Karpas-422 (cell line): ENCODE data around the gene GALNT13. TPM values are rescaled to one million over a fixed set of nuclear protein-coding genes. Genes with fewer than 3 reads are reported as not detected.

Experiments
- DNase-seq: peaks from one replicate; pipeline ENCODE4 v3.0.0-alpha.2; 2015
- H2AFZ ChIP-seq: fragments of 200-600 bp; sonication (generic); 2 replicates; pipeline ENCODE4 v1.6.1; 2014; ENCODE audit warnings: antibody characterized with exemption, low read length, mixed read lengths
- H3K27ac ChIP-seq: fragments of 200-600 bp; sonication (generic); 2 replicates; pipeline ENCODE4 v1.5.1; 2014; ENCODE audit warnings: mild to moderate bottlenecking, low read length, moderate library complexity
- H3K27me3 ChIP-seq: fragments of 200-600 bp; sonication (generic); 2 replicates; pipeline ENCODE4 v1.6.1; 2014; ENCODE audit warnings: low read length, mixed read lengths
- H3K36me3 ChIP-seq: fragments of 200-600 bp; sonication (generic); 2 replicates; pipeline ENCODE4 v1.6.1; 2014; ENCODE audit warnings: low read length, mixed read lengths; ENCODE audit not compliant: insufficient read depth
- H3K4me1 ChIP-seq: fragments of 200-600 bp; sonication (generic); 2 replicates; pipeline ENCODE4 v1.6.1; 2014; ENCODE audit warnings: mild to moderate bottlenecking, low read length, mixed read lengths
- H3K4me2 ChIP-seq: fragments of 200-600 bp; sonication (generic); 2 replicates; pipeline ENCODE4 v1.6.1; 2014; ENCODE audit warnings: low read length, low read depth, mild to moderate bottlenecking; ENCODE audit not compliant: poor library complexity, severe bottlenecking
- H3K4me3 ChIP-seq: fragments of 200-600 bp; sonication (generic); 2 replicates; pipeline ENCODE4 v1.5.1; 2014; ENCODE audit warnings: mild to moderate bottlenecking, antibody characterized with exemption, low read length, mixed read lengths
- H3K79me2 ChIP-seq: fragments of 200-600 bp; sonication (generic); 2 replicates; pipeline ENCODE4 v1.6.1; 2014; ENCODE audit warnings: mild to moderate bottlenecking, low read length, mixed read lengths
- H3K9ac ChIP-seq: fragments of 200-600 bp; sonication (generic); 2 replicates; pipeline ENCODE4 v1.6.0; 2014; ENCODE audit warnings: low read length
- H3K9me2 ChIP-seq: fragments of 200-600 bp; sonication (generic), shearing (Covaris generic); replicated peaks from 2 replicates; pipeline ENCODE4 v1.6.0; 2014; ENCODE audit warnings: mild to moderate bottlenecking, low read length, moderate library complexity; ENCODE audit not compliant: insufficient read depth
- H3K9me3 ChIP-seq: fragments of 300-700, 200-600 bp; sonication (generic); 2 replicates; pipeline ENCODE4 v1.6.1; 2014; ENCODE audit warnings: low read length, mixed read lengths
- H4K20me1 ChIP-seq: fragments of 200-600 bp; sonication (generic); 2 replicates; pipeline ENCODE4 v1.6.1; 2014; ENCODE audit warnings: mild to moderate bottlenecking, antibody characterized with exemption, low read length, low read depth; ENCODE audit not compliant: insufficient read depth
- total RNA-seq: library from RNA; depleted of rRNA; stranded (reverse); fragments of >200 nt; shearing (Covaris generic); gene quantifications from 2 replicates; pipeline ENCODE4 v1.2.3, GENCODE V29; 2014; ENCODE audit warnings: low replicate concordance

The GALNT13 gene
- total RNA-seq, 1 experiment from 2014 or later = not detected

GRCh38 chr2:154189953-154190352 lies 318.2 kb downstream of the GALNT13 start:
- no peak for DNase-seq
- H3K27me3 ChIP-seq = no peaks in the 10 kb centered on the region
- H3K27ac ChIP-seq = no peak overlapping the region
- no peaks in the 10 kb centered on the region for H3K9me2 ChIP-seq
- H3K4me2 ChIP-seq = no peak overlapping the region
- H3K79me2 ChIP-seq = no peaks in the 10 kb centered on the region
- H3K9ac ChIP-seq = no peak overlapping the region
- no peaks in the 10 kb centered on the region for H3K36me3 ChIP-seq
- H3K9me3 ChIP-seq = peaks cover 15% of the 10 kb centered on the region
- no peaks in the 10 kb centered on the region for H3K4me1 ChIP-seq
- H3K4me3 ChIP-seq = no peak overlapping the region
- H4K20me1 ChIP-seq = no peaks in the 10 kb centered on the region
- no peak overlapping the region for H2AFZ ChIP-seq

DNA sequence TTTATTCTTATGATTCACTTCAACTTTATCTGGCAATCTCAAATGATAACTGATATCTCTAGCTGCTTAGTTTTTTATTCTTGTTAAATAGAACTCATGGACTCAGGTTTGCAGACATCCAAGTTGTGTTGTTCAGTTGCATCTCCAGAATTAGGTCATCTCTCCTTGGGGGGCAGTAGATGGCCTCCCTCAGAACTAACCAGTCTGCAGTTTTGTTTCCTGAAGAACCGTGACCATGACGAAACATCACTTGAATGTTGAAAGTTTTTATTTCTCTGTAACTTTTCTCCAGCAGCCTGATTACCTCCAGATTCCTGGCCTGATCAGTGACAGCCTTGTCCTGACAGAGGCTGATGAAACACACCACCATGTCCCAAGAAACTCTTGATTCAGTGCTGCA lies 321.5 kb downstream of the GALNT13 start:
- H3K79me2 ChIP-seq = no peaks in the 10 kb centered on the region
- H2AFZ ChIP-seq = no peak overlapping the region
- peaks cover 21% of the 10 kb centered on the region for H3K9me3 ChIP-seq
- no peak overlapping the region for H3K27ac ChIP-seq
- no peak for DNase-seq
- H3K36me3 ChIP-seq = no peaks in the 10 kb centered on the region
- H3K4me2 ChIP-seq = no peak overlapping the region
- H3K4me1 ChIP-seq = no peaks in the 10 kb centered on the region
- H3K9ac ChIP-seq = no peak overlapping the region
- no peaks in the 10 kb centered on the region for H4K20me1 ChIP-seq
- H3K9me2 ChIP-seq = no peaks in the 10 kb centered on the region
- no peaks in the 10 kb centered on the region for H3K27me3 ChIP-seq
- H3K4me3 ChIP-seq = no peak overlapping the region

DNA sequence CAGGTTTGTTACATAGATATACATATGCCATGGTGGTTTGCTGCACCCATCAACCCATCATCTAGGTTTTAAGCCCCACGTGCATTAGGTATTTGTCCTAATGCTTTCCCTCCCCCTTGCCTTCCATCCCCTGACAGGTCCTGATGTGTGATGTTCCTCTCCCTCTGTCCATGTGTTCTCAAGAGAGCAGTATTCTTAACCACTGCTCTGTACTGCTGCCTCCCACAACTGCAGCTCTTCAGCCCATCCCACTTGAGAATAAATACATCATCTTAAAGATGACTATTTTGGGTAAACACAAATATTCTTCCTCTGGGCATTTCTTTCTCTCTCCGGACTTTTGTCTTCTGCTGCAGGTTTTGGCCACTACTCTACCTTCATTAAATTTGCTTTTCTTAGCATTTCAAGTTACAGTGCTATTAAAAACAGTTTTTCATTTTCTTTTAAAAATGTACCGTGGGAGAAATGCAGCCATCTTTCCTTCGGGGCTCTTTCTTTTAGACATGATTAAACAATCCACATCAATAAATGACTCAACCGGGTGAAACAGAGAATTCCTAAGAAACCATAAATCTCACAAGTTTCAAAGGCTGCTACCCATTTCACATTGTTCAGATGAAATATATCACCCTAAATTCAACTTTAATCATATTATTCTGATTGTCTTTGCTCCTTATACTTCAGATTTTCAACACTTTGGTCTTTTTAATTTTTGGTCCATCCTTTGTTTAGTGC lies 323.4 kb downstream of the GALNT13 start:
- no peaks in the 10 kb centered on the region for H3K36me3 ChIP-seq
- H3K9me2 ChIP-seq = no peaks in the 10 kb centered on the region
- H3K9me3 ChIP-seq = peaks cover 19% of the 10 kb centered on the region
- no peaks in the 10 kb centered on the region for H4K20me1 ChIP-seq
- H3K79me2 ChIP-seq = no peaks in the 10 kb centered on the region
- no peaks in the 10 kb centered on the region for H3K27me3 ChIP-seq
- H3K4me3 ChIP-seq = no peak overlapping the region
- H2AFZ ChIP-seq = no peak overlapping the region
- no peak for DNase-seq
- H3K27ac ChIP-seq = no peak overlapping the region
- no peak overlapping the region for H3K9ac ChIP-seq
- no peaks in the 10 kb centered on the region for H3K4me1 ChIP-seq
- no peak overlapping the region for H3K4me2 ChIP-seq

DNA sequence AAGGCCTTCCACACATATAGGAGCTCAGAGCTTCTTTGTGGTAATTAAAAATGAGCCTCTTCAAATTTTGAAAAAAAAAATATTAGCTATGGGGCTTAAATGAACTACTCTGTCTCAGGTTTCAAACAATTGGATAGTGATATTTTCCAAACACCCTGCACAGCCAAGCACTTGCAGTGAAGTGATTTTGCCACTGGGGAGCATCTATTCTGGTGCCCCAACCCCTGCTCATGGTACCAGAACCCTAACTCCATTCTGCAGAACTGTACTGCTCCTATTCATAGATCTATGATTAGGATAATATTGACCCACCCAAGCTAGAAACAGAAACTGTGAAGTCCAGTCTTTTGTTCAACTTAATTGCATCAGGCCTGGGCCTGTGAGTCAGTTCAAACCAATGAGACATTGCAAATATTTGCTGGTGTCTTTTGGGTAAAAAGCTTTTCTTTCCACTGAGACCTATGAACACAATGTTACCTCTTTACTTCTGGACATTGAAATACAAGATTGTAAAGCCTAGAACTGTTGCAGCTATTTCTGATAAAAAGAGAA lies 324.0 kb downstream of the GALNT13 start:
- Histone ChIP-seq H3K27me3 (no peaks in the 10 kb centered on the region), H2AFZ (no peak overlapping the region), H3K9me2 (no peaks in the 10 kb centered on the region), H3K9me3 (peaks cover 17% of the 10 kb centered on the region), H3K9ac (no peak overlapping the region), H3K4me3 (no peak overlapping the region), H3K79me2 (no peaks in the 10 kb centered on the region), H4K20me1 (no peaks in the 10 kb centered on the region), H3K27ac (no peak overlapping the region), H3K36me3 (no peaks in the 10 kb centered on the region), H3K4me2 (no peak overlapping the region), H3K4me1 (no peaks in the 10 kb centered on the region)
- DNase-seq = no peak

GRCh38 chr2:154198866-154199265 lies 327.1 kb downstream of the GALNT13 start:
- H3K27ac ChIP-seq = no peak overlapping the region
- peaks cover 12% of the 10 kb centered on the region for H3K9me3 ChIP-seq
- DNase-seq = no peak
- no peaks in the 10 kb centered on the region for H4K20me1 ChIP-seq
- H3K27me3 ChIP-seq = no peaks in the 10 kb centered on the region
- no peaks in the 10 kb centered on the region for H3K4me1 ChIP-seq
- no peak overlapping the region for H3K4me3 ChIP-seq
- H3K9ac ChIP-seq = no peak overlapping the region
- H3K4me2 ChIP-seq = no peak overlapping the region
- H2AFZ ChIP-seq = no peak overlapping the region
- H3K9me2 ChIP-seq = 0 out of 2 replicates have a peak, but pooled peaks cover 3% of the 10 kb centered on the region
- H3K36me3 ChIP-seq = no peaks in the 10 kb centered on the region
- no peaks in the 10 kb centered on the region for H3K79me2 ChIP-seq

DNA sequence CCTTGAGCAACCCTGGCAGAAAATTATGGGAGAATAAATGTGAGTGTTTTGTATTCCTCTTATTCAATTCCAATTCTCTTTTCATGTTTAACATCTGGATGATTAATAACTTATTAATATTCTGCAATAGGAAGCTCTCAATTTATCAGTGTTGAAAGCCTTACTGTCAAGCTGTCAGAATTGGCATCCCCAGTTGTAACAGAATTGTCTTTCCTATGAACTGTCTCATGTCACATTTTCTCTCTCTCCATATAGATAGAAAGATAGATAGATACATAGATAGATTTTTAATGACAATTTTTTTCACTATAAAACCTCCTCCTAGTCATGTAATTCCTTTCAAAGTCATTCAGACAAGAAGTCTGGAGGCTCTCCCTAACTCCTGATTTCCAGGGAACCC lies 331.5 kb downstream of the GALNT13 start:
- no peaks in the 10 kb centered on the region for H4K20me1 ChIP-seq

GRCh38 chr2:154203902-154204301 lies 332.2 kb downstream of the GALNT13 start:
- Histone ChIP-seq H2AFZ (no peak overlapping the region), H3K4me2 (no peak overlapping the region), H3K4me3 (no peak overlapping the region), H3K79me2 (no peaks in the 10 kb centered on the region), H3K9me3 (no peaks in the 10 kb centered on the region), H3K27me3 (no peaks in the 10 kb centered on the region), H3K27ac (no peak overlapping the region), H3K9me2 (0 out of 2 replicates have a peak, but pooled peaks cover 3% of the 10 kb centered on the region), H4K20me1 (no peaks in the 10 kb centered on the region), H3K9ac (no peak overlapping the region), H3K36me3 (no peaks in the 10 kb centered on the region), H3K4me1 (no peaks in the 10 kb centered on the region)
- DNase-seq = no peak

More for the DNA sequence above, 331.5 kb downstream of the GALNT13 start:
- no peak for DNase-seq
- Histone ChIP-seq H2AFZ (no peak overlapping the region), H3K9ac (no peak overlapping the region), H3K36me3 (no peaks in the 10 kb centered on the region), H3K9me3 (no peaks in the 10 kb centered on the region), H3K4me1 (no peaks in the 10 kb centered on the region), H3K27ac (no peak overlapping the region), H3K79me2 (no peaks in the 10 kb centered on the region), H3K4me2 (no peak overlapping the region), H3K27me3 (no peaks in the 10 kb centered on the region), H3K9me2 (0 out of 2 replicates have a peak, but pooled peaks cover 3% of the 10 kb centered on the region), H3K4me3 (no peak overlapping the region)

- Histone ChIP-seq H4K20me1 (no peaks in the 10 kb centered on the region), H3K27me3 (no peaks in the 10 kb centered on the region), H3K9ac (no peak overlapping the region), H2AFZ (no peak overlapping the region), H3K9me2 (no peaks in the 10 kb centered on the region), H3K4me1 (no peaks in the 10 kb centered on the region), H3K9me3 (no peaks in the 10 kb centered on the region; the same call in 1 of the 2 replicates), H3K79me2 (no peaks in the 10 kb centered on the region), H3K4me2 (no peak overlapping the region), H3K4me3 (no peak overlapping the region), H3K36me3 (no peaks in the 10 kb centered on the region), H3K27ac (no peak overlapping the region)
- no peak for DNase-seq
Measured at GRCh38 chr2:154207288-154208047, 335.7 kb downstream of the GALNT13 start.
